Neural progenitor cell (in vitro differentiated cells): ENCODE results near the gene CXorf49. TPM values are rescaled to one million over a fixed set of nuclear protein-coding genes. Genes with fewer than 3 reads are reported as not detected.
"Not testable (repeated sequence)": the region's sequence is repeated elsewhere in the genome, so short reads cannot be mapped to it uniquely, and the experiment has no call there.

Experiments
- DNase-seq: peaks from one replicate; pipeline ENCODE4 v3.0.0-alpha.2; 2016; ENCODE audit warnings: low spot score
- H2AFZ ChIP-seq: fragments of 200-600 bp; sonication (generic); replicated peaks from 2 replicates; pipeline ENCODE4 v1.6.1; 2016; ENCODE audit warnings: antibody characterized with exemption
- H3F3A ChIP-seq: fragments of 200-600 bp; sonication (generic); 2 replicates; pipeline ENCODE4 v1.6.1; 2016; ENCODE audit warnings: antibody characterized with exemption, low read depth
- H3K27ac ChIP-seq: fragments of 200-600 bp; sonication (generic); 2 replicates; pipeline ENCODE4 v1.5.1; 2016; ENCODE audit warnings: mild to moderate bottlenecking
- H3K27me3 ChIP-seq: fragments of 200-600 bp; sonication (generic); 2 replicates; pipeline ENCODE4 v1.6.1; 2016; ENCODE audit warnings: mild to moderate bottlenecking, moderate library complexity
- H3K36me3 ChIP-seq: fragments of 200-600 bp; sonication (generic); 2 replicates; pipeline ENCODE4 v1.5.1; 2016
- H3K4me1 ChIP-seq: fragments of 200-600 bp; sonication (generic); 2 replicates; pipeline ENCODE4 v1.6.1; 2016; ENCODE audit warnings: mixed run types
- H3K4me2 ChIP-seq: fragments of 200-600 bp; sonication (generic); 2 replicates; pipeline ENCODE4 v1.6.1; 2016
- H3K4me3 ChIP-seq: fragments of 200-600 bp; sonication (generic); 2 replicates; pipeline ENCODE4 v1.5.1; 2016
- H3K79me2 ChIP-seq: fragments of 200-600 bp; sonication (generic); 2 replicates; pipeline ENCODE4 v1.6.1; 2016; ENCODE audit warnings: low read depth
- H3K9ac ChIP-seq: fragments of 200-600 bp; sonication (generic); 2 replicates; pipeline ENCODE4 v1.6.1; 2016
- H3K9me3 ChIP-seq: fragments of 200-600 bp; sonication (generic); 2 replicates; pipeline ENCODE4 v1.5.1; 2016; ENCODE audit warnings: low read depth
- H4K20me1 ChIP-seq: fragments of 200-600 bp; sonication (generic); 2 replicates; pipeline ENCODE4 v1.6.1; 2016; ENCODE audit warnings: low read depth
- H3K27ac Mint-ChIP-seq: 3 replicates; pipeline ENCODE4 v1.8.0; 2021; ENCODE audit warnings: mixed read lengths
- H3K27me3 Mint-ChIP-seq: 2 replicates; pipeline ENCODE4 v1.8.0; 2022; ENCODE audit warnings: low read depth, mild to moderate bottlenecking, inconsistent platforms, moderate library complexity, mixed read lengths; ENCODE audit not compliant: insufficient read depth
- H3K36me3 Mint-ChIP-seq: 3 replicates; pipeline ENCODE4 v1.8.0; 2021; ENCODE audit warnings: mixed read lengths
- H3K4me1 Mint-ChIP-seq: 3 replicates; pipeline ENCODE4 v1.8.0; 2021; ENCODE audit warnings: mixed read lengths
- H3K4me3 Mint-ChIP-seq: 3 replicates; pipeline ENCODE4 v1.8.0; 2021; ENCODE audit warnings: mild to moderate bottlenecking, moderate library complexity, mixed read lengths
- H3K9me3 Mint-ChIP-seq: 3 replicates; pipeline ENCODE4 v1.8.0; 2020; ENCODE audit warnings: mixed read lengths
- total RNA-seq: library from RNA; depleted of rRNA; stranded (reverse); fragments of >200 nt; gene quantifications from 2 replicates; pipeline ENCODE4 v1.2.3, GENCODE V29; 2015; ENCODE audit warnings: low replicate concordance

The CXorf49 gene
- not detected in 2 replicates for total RNA-seq

DNA sequence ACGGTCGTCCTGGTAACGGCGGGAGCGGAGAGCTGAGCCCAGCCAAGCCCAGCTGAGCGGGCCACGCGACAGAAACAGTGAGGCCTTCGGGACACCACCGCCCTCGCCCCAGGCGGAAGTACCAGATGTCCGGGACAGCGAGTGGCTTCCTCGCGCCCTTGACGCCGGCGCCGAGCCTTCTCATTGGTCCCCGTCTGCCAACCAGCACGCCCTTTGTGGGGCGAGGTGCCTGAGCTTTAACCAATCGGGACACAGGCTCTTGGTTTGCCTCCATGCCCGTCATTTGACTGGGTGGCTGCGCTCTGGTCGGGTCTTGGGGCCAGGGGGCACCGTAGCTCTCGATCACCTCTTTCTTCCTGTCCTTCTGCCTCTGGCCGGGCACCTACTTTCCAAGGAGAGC lies at the start of gene CXorf49:
CXorf49 (minus strand) TSS at position 101 of the 400 bp plus-strand sequence. CDS start 134 bp downstream, outside the sequence.
- H3K9ac ChIP-seq, H3K9me3 ChIP-seq: not testable (repeated sequence)

DNA sequence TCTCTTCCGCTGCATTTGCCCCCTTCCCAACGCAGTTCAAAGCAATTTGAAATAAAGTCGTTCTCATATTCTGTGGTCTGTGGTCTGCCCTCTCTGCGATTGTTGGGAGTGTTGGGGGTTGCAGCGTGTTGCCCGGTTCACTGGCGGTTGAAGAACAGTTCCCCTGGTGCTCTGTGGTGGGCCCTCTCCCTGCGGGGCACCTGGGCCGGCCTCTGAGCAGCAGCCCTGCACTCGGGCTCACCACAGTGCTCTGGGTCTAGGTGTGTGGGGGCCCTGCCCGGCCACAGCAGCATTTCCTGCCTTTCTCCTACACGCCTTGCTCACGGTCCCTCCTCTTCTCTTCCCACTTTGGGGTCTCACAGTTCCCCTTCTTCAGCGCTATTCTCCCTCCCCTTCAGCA lies 49.0 kb upstream of the CXorf49 start:
- H3K36me3 Mint-ChIP-seq, H3K4me3 ChIP-seq, H3K9me3 Mint-ChIP-seq, H3K4me2 ChIP-seq, H3K4me1 ChIP-seq, DNase-seq, H3K4me1 Mint-ChIP-seq, H3K4me3 Mint-ChIP-seq, H3K79me2 ChIP-seq, H3K27ac Mint-ChIP-seq, H4K20me1 ChIP-seq, H3K27ac ChIP-seq, H3F3A ChIP-seq, H3K27me3 ChIP-seq, H3K9me3 ChIP-seq, H3K36me3 ChIP-seq, H2AFZ ChIP-seq, H3K9ac ChIP-seq, H3K27me3 Mint-ChIP-seq: not testable (repeated sequence)

More for the DNA sequence above, at the start of gene CXorf49:
- not testable (repeated sequence) for H3K9me3 Mint-ChIP-seq, H3K27ac Mint-ChIP-seq, H3K4me3 ChIP-seq, DNase-seq, H3K27me3 Mint-ChIP-seq, H3F3A ChIP-seq, H4K20me1 ChIP-seq, H3K27me3 ChIP-seq, H3K4me1 ChIP-seq, H3K36me3 ChIP-seq, H3K4me2 ChIP-seq, H2AFZ ChIP-seq, H3K4me1 Mint-ChIP-seq, H3K27ac ChIP-seq, H3K36me3 Mint-ChIP-seq, H3K4me3 Mint-ChIP-seq, H3K79me2 ChIP-seq

DNA sequence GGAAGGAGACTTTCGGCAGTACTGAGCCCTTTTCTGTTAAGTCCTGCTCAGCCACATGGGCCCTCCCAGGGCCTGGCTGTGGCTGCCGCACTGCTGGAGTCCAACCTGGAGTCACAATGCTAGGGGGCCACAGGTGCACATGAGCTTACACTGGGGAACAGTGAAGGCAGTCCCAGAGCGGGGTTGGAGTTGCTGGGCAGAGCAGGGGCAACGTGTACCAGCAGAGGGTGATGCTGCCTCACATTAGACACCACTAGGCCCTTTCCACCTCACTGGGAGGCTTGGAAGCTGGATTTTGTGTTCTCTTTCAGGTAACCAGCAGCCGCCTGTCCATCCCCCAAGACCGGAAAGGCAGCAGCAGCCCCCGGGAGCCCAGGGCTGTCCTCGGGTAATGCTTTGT lies 47.5 kb upstream of the CXorf49 start:
- H3K4me1 ChIP-seq, H3K4me2 ChIP-seq, H3K36me3 ChIP-seq, H3F3A ChIP-seq, H3K9me3 ChIP-seq, H3K27ac Mint-ChIP-seq, H3K36me3 Mint-ChIP-seq, H3K27me3 Mint-ChIP-seq, H3K27ac ChIP-seq, H3K9me3 Mint-ChIP-seq, H3K79me2 ChIP-seq, H3K4me3 ChIP-seq, H3K4me3 Mint-ChIP-seq, H3K4me1 Mint-ChIP-seq, H4K20me1 ChIP-seq, H3K27me3 ChIP-seq, H2AFZ ChIP-seq, DNase-seq, H3K9ac ChIP-seq: not testable (repeated sequence)

DNA sequence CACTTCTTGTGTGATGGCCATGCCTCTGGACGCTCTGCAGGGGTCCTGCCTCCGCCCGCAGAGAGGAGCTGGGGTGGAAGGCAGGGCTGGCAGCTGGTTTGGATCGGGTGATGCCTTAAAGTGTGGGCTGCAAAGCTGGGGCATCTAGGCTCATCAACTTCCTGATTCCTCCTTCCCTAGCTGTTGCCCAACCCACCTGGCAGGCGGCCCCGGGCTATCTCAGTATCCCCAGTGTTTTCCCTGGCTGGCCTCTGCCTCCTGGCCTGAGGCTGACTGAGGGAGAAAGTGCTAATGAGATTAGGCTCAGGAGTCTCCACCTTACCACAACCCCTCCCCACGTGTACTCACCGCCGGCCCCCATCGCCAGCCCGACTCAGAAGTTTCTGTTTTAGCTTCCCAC lies 46.7 kb upstream of the CXorf49 start:
- H3K27me3 Mint-ChIP-seq, H3K36me3 ChIP-seq, H3K4me3 ChIP-seq, H4K20me1 ChIP-seq, H3K36me3 Mint-ChIP-seq, H3K27me3 ChIP-seq, H3K27ac Mint-ChIP-seq, H3K4me1 ChIP-seq, H3K9me3 Mint-ChIP-seq, H2AFZ ChIP-seq, H3K9me3 ChIP-seq, DNase-seq, H3K79me2 ChIP-seq, H3K27ac ChIP-seq, H3F3A ChIP-seq, H3K4me1 Mint-ChIP-seq, H3K4me2 ChIP-seq, H3K9ac ChIP-seq, H3K4me3 Mint-ChIP-seq: not testable (repeated sequence)

DNA sequence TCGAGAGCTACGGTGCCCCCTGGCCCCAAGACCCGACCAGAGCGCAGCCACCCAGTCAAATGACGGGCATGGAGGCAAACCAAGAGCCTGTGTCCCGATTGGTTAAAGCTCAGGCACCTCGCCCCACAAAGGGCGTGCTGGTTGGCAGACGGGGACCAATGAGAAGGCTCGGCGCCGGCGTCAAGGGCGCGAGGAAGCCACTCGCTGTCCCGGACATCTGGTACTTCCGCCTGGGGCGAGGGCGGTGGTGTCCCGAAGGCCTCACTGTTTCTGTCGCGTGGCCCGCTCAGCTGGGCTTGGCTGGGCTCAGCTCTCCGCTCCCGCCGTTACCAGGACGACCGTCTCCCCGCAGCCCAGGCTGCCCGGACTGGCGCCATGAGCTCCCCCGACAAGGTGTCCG lies 45.0 kb upstream of the CXorf49 start, which contains the start of gene CXorf49B:
CXorf49B (plus strand) TSS at position 301 of the 400 bp plus-strand sequence; CDS start at position 376, 75 bp downstream.
- not testable (repeated sequence) for H4K20me1 ChIP-seq, H3K9me3 ChIP-seq, H3K4me1 ChIP-seq, H3K79me2 ChIP-seq, H3K9ac ChIP-seq, H3K4me1 Mint-ChIP-seq, H2AFZ ChIP-seq, DNase-seq, H3K36me3 Mint-ChIP-seq, H3K27ac Mint-ChIP-seq, H3K27ac ChIP-seq, H3K27me3 Mint-ChIP-seq, H3K4me3 ChIP-seq, H3K4me3 Mint-ChIP-seq, H3K9me3 Mint-ChIP-seq, H3K27me3 ChIP-seq, H3K4me2 ChIP-seq, H3K36me3 ChIP-seq, H3F3A ChIP-seq

DNA sequence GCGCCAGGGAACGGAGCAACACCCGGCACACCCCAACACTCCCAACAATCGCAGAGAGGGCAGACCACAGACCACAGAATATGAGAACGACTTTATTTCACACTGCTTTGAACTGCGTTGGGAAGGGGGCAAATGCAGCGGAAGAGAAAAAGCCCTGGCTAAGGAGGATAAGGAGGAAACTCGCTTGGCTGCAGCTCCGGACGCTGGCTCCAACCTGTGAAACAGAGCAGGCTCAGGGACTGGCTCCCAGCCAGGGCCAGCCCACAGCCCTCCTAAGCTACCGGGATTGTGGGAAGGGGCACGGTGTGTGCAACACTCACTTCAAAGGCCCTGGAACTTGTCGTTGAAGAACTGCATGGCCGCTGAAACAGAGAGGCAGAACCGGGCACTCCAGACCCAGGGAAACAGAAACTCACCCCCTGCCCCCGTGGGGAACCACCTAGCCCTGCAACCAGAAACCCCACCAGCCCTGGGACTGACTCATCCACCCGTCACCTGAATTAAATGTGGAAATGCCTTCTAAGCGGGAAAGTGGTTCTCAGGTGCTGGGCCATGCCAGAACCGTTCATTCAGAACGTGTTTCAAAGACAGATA lies 42.7 kb upstream of the CXorf49 start:
- H3K9me3 ChIP-seq, H3K4me2 ChIP-seq, H3K36me3 ChIP-seq, H3K9me3 Mint-ChIP-seq, H3K27me3 ChIP-seq, H3K27ac ChIP-seq, H3K4me1 ChIP-seq, H3K79me2 ChIP-seq, DNase-seq, H3K9ac ChIP-seq, H3K4me3 ChIP-seq, H2AFZ ChIP-seq, H3K4me3 Mint-ChIP-seq, H3F3A ChIP-seq, H4K20me1 ChIP-seq, H3K27me3 Mint-ChIP-seq, H3K36me3 Mint-ChIP-seq, H3K27ac Mint-ChIP-seq, H3K4me1 Mint-ChIP-seq: not testable (repeated sequence)

DNA sequence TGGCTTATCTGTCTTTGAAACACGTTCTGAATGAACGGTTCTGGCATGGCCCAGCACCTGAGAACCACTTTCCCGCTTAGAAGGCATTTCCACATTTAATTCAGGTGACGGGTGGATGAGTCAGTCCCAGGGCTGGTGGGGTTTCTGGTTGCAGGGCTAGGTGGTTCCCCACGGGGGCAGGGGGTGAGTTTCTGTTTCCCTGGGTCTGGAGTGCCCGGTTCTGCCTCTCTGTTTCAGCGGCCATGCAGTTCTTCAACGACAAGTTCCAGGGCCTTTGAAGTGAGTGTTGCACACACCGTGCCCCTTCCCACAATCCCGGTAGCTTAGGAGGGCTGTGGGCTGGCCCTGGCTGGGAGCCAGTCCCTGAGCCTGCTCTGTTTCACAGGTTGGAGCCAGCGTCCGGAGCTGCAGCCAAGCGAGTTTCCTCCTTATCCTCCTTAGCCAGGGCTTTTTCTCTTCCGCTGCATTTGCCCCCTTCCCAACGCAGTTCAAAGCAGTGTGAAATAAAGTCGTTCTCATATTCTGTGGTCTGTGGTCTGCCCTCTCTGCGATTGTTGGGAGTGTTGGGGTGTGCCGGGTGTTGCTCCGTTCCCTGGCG lies 2.3 kb upstream of the CXorf49 start:
- not testable (repeated sequence) for H3K4me1 ChIP-seq, H3K4me2 ChIP-seq, H4K20me1 ChIP-seq, H3K36me3 ChIP-seq, H3K27ac ChIP-seq, H3F3A ChIP-seq, H3K79me2 ChIP-seq, H3K9me3 ChIP-seq, H3K4me3 ChIP-seq, H3K9me3 Mint-ChIP-seq, DNase-seq, H3K36me3 Mint-ChIP-seq, H3K4me3 Mint-ChIP-seq, H3K9ac ChIP-seq, H3K27me3 Mint-ChIP-seq, H2AFZ ChIP-seq, H3K27ac Mint-ChIP-seq, H3K4me1 Mint-ChIP-seq, H3K27me3 ChIP-seq

DNA sequence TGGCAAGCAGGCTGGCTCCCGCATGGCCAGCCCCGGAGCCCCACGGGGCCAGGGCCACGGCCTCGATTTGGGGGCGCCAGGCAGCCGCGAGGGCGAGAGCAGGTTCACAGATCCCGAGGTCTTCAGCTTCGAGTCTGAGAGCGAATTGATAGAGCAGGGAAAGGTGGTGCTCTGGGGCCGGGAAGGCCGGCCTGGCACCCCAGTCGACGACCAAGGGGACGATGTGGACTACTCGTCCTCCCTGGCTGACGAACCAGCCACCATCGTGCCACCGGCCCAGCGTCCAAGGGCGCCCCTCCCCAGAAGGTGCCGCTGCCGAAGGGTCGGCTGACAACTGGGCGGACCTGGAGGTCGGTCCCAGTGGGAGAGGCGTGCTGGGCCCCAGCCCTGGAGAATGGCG lies 1.1 kb upstream of the CXorf49 start:
- not testable (repeated sequence) for H3K27ac Mint-ChIP-seq, H3K9ac ChIP-seq

More for the DNA sequence above, 1.1 kb upstream of the CXorf49 start:
- not testable (repeated sequence) for H3K4me3 Mint-ChIP-seq, H3K36me3 ChIP-seq, H3K27me3 Mint-ChIP-seq, H3K27ac ChIP-seq, H3F3A ChIP-seq, H3K27me3 ChIP-seq, H3K79me2 ChIP-seq, H3K36me3 Mint-ChIP-seq, DNase-seq, H3K9me3 ChIP-seq, H3K4me1 Mint-ChIP-seq, H3K4me3 ChIP-seq, H2AFZ ChIP-seq, H3K4me2 ChIP-seq, H4K20me1 ChIP-seq, H3K4me1 ChIP-seq, H3K9me3 Mint-ChIP-seq
